SK-N-SH (cell line): Measurements from ENCODE around the gene TFIP11. TPM values are rescaled to one million over a fixed set of nuclear protein-coding genes. Genes with fewer than 3 reads are reported as not detected.

Source experiments
- CTCF ChIA-PET: fragments of 300-600, 350-600 bp; formaldehyde crosslinking; extraction: SDS; loops from one replicate; lab custom pipeline; 2021; lab: Yijun Ruan, JAX
- POLR2A ChIA-PET: fragments of 350-600 bp; sonication (Branson Sonifier 250); formaldehyde crosslinking; extraction: SDS; loops from one replicate; lab custom pipeline; 2020; ENCODE audit warnings: antibody characterized with exemption, inconsistent platforms; lab: Yijun Ruan, JAX
- DNase-seq: peaks from one replicate; pipeline ENCODE4 v3.0.0; 2012
- H2AFZ ChIP-seq: fragments of 200-600 bp; sonication (generic); 2 replicates; pipeline ENCODE4 v1.8.1; 2016; ENCODE audit warnings: antibody characterized with exemption, mild to moderate bottlenecking, low read depth
- H3F3A ChIP-seq: fragments of 200-600 bp; sonication (generic); replicated peaks from 2 replicates; pipeline ENCODE3; 2016; ENCODE audit warnings: antibody characterized with exemption, mild to moderate bottlenecking; ENCODE audit not compliant: insufficient read depth
- H3K27ac ChIP-seq, 2 experiments: fragments of 200-500 bp in 1 of 2; fragments of 200-600 bp in 1 of 2; sonication (Bioruptor generic) in 1 of 2; sonication (generic), shearing (Covaris generic) in 1 of 2; 2 replicates each; pipeline versions ENCODE4 v1.5.1 to v1.6.1; 2014 to 2016; ENCODE audit warnings: low read depth in 2 of 2, inconsistent platforms in 1 of 2, low read length in 1 of 2, mild to moderate bottlenecking in 1 of 2, mixed read lengths in 1 of 2
- H3K27me3 ChIP-seq: fragments of 200-600 bp; sonication (generic), shearing (Covaris generic); 2 replicates; pipeline ENCODE4 v1.6.1; 2016; ENCODE audit warnings: mixed run types; ENCODE audit not compliant: insufficient read depth
- H3K36me3 ChIP-seq, 2 experiments: fragments of 200-500 bp in 1 of 2; fragments of 200-600 bp in 1 of 2; sonication (Bioruptor generic) in 1 of 2; sonication (generic) in 1 of 2; replicated peaks in 1 of 2; 2 replicates each; pipeline versions ENCODE3 to v1.5.1; 2014 to 2016; ENCODE audit warnings: low read length in 1 of 2, mild to moderate bottlenecking in 1 of 2; ENCODE audit not compliant: insufficient read depth in 2 of 2, control insufficient read depth in 1 of 2
- H3K4me1 ChIP-seq, 2 experiments: fragments of 200-500 bp in 1 of 2; fragments of 200-600 bp in 1 of 2; sonication (Bioruptor generic) in 1 of 2; sonication (generic), shearing (Covaris generic) in 1 of 2; 2 replicates each; pipeline versions ENCODE4 v1.5.1 to v1.6.1; 2014 to 2016; ENCODE audit warnings: low read depth in 1 of 2, low read length in 1 of 2, mixed run types in 1 of 2; ENCODE audit not compliant: insufficient read depth in 2 of 2, control insufficient read depth in 1 of 2
- H3K4me2 ChIP-seq: fragments of 200-600 bp; sonication (generic), shearing (Covaris generic); 2 replicates; pipeline ENCODE4 v1.6.1; 2017; ENCODE audit warnings: mixed run types
- H3K4me3 ChIP-seq, 2 experiments: fragments of 200-500 bp in 1 of 2; fragments of 200-600 bp in 1 of 2; sonication (Bioruptor generic) in 1 of 2; sonication (generic), shearing (Covaris generic) in 1 of 2; 2 replicates each; pipeline versions ENCODE4 v1.5.1 to v1.8.1; 2014 to 2016; ENCODE audit warnings: low read depth in 2 of 2, inconsistent platforms in 1 of 2, low read length in 1 of 2, mild to moderate bottlenecking in 1 of 2, mixed read lengths in 1 of 2, moderate library complexity in 1 of 2
- H3K79me2 ChIP-seq: fragments of 200-600 bp; sonication (generic); 2 replicates; pipeline ENCODE4 v1.8.1; 2017; ENCODE audit warnings: mild to moderate bottlenecking; ENCODE audit not compliant: insufficient read depth
- H3K9ac ChIP-seq: fragments of 200-600 bp; sonication (generic); 2 replicates; pipeline ENCODE4 v1.6.1; 2017; ENCODE audit warnings: mixed run types
- H3K9me2 ChIP-seq: fragments of 200-600 bp; sonication (generic); 2 replicates; pipeline ENCODE4 v1.6.1; 2017; ENCODE audit warnings: mixed run types
- H3K9me3 ChIP-seq: fragments of 200-600 bp; sonication (generic); 2 replicates; pipeline ENCODE4 v1.6.1; 2017; ENCODE audit warnings: mixed run types, mild to moderate bottlenecking, moderate library complexity
- H4K20me1 ChIP-seq: fragments of 200-600 bp; sonication (generic); 2 replicates; pipeline ENCODE4 v1.6.1; 2017; ENCODE audit warnings: mild to moderate bottlenecking, mixed run types; ENCODE audit not compliant: insufficient read depth
- CHD2 ChIP-seq: fragments of 150-350 bp; IDR thresholded peaks from 2 replicates; pipeline ENCODE4 v1.6.1; 2018; ENCODE audit warnings: low read length; ENCODE audit not compliant: partially characterized antibody
- CTCF ChIP-seq: fragments of 200-600 bp; sonication (generic); IDR thresholded peaks from 2 replicates; pipeline ENCODE4 v1.6.1; 2017; ENCODE audit warnings: antibody characterized with exemption, mild to moderate bottlenecking, moderate library complexity
- ELF1 ChIP-seq: IDR thresholded peaks from 2 replicates; pipeline ENCODE4 v1.4.0; 2012
- FOSL2 ChIP-seq: IDR thresholded peaks from 2 replicates; pipeline ENCODE4 v1.4.0; 2012; ENCODE audit warnings: low read depth, mild to moderate bottlenecking, moderate library complexity, borderline replicate concordance
- FOXJ3 ChIP-seq: sonication (generic); formaldehyde crosslinking; IDR thresholded peaks from 2 replicates; pipeline ENCODE4 v1.5.1; 2020; ENCODE audit warnings: mild to moderate bottlenecking, missing genetic modification reagents
- FOXM1 ChIP-seq: IDR thresholded peaks from 2 replicates; pipeline ENCODE4 v1.4.0; 2012; ENCODE audit warnings: low read depth, mild to moderate bottlenecking
- JUND ChIP-seq: IDR thresholded peaks from 2 replicates; pipeline ENCODE4 v1.4.0; 2012
- MAX ChIP-seq: IDR thresholded peaks from 2 replicates; pipeline ENCODE4 v1.4.0; 2012; ENCODE audit warnings: low read depth
- MEF2A ChIP-seq: IDR thresholded peaks from 2 replicates; pipeline ENCODE4 v1.4.0; 2012; ENCODE audit warnings: low read depth, borderline replicate concordance
- MXI1 ChIP-seq: IDR thresholded peaks from 2 replicates; pipeline ENCODE4 v1.6.1; 2012; ENCODE audit warnings: mild to moderate bottlenecking, low read depth, low read length, improper control_type of control experiment
- NFIC ChIP-seq: IDR thresholded peaks from 2 replicates; pipeline ENCODE4 v1.4.0; 2012; ENCODE audit warnings: borderline replicate concordance
- NRF1 ChIP-seq: IDR thresholded peaks from 2 replicates; pipeline ENCODE4 v1.6.1; 2012; ENCODE audit warnings: low read depth, mild to moderate bottlenecking, low read length
- PBX3 ChIP-seq: IDR thresholded peaks from 2 replicates; pipeline ENCODE4; 2012
- POLR2AphosphoS5 ChIP-seq: IDR thresholded peaks from 2 replicates; pipeline ENCODE4 v1.6.1; 2012; ENCODE audit warnings: low read depth, low read length
- RCOR1 ChIP-seq: fragments of 150-350 bp; IDR thresholded peaks from 2 replicates; pipeline ENCODE4 v1.6.1; 2017; ENCODE audit warnings: antibody characterized with exemption, low read length
- RFX5 ChIP-seq: IDR thresholded peaks from 2 replicates; pipeline ENCODE4 v1.6.1; 2012; ENCODE audit warnings: mild to moderate bottlenecking, improper control_type of control experiment, low read length
- TAF1 ChIP-seq: IDR thresholded peaks from 2 replicates; pipeline ENCODE4 v1.6.1; 2012; ENCODE audit warnings: low read depth, mild to moderate bottlenecking, low read length, moderate library complexity, borderline replicate concordance
- TEAD4 ChIP-seq: IDR thresholded peaks from 2 replicates; pipeline ENCODE4 v1.4.0; 2012; ENCODE audit warnings: mild to moderate bottlenecking, borderline replicate concordance; ENCODE audit not compliant: insufficient read depth
- USF2 ChIP-seq: fragments of 150-350 bp; IDR thresholded peaks from 2 replicates; pipeline ENCODE4 v1.6.1; 2017; ENCODE audit warnings: antibody characterized with exemption, low read length, low read depth, borderline replicate concordance
- YY1 ChIP-seq: IDR thresholded peaks from 2 replicates; pipeline ENCODE4 v1.4.0; 2012; ENCODE audit warnings: low read depth, mild to moderate bottlenecking
- whole genome bisulfite sequencing: methylation state at CpG from one replicate; pipeline ENCODE4 v1.1.6; 2017; ENCODE audit warnings: low lambda C conversion rate; 5-methylcytosine and 5-hydroxymethylcytosine counted together
- polyA plus RNA-seq, 3 experiments: library from polyadenylated mRNA; depleted of rRNA; stranded (reverse); fragments of >200 nt; gene quantifications; 2 replicates each; pipeline ENCODE4 v1.2.3, GENCODE V29; 2012

The TFIP11 gene
- polyA plus RNA-seq, 1 of the 3 experiments (the other 2 are of a cell fraction): 32.8 TPM

- Histone ChIP-seq H3K4me3 (no peak overlapping the region), H2AFZ (no peak overlapping the region), H3K27me3 (no peaks in the 10 kb centered on the region), H3K36me3 (peaks cover 0 to under 1% of the 10 kb centered on the region in 2 experiments), H3K4me1 (peaks cover 0 to 6% of the 10 kb centered on the region in 2 experiments; a peak in 1 of 4 replicates), H3K9me3 (no peaks in the 10 kb centered on the region), H3K4me2 (no peak overlapping the region), H3F3A (no peaks in the 10 kb centered on the region), H3K9ac (no peak overlapping the region), H4K20me1 (no peaks in the 10 kb centered on the region), H3K9me2 (no peaks in the 10 kb centered on the region), H3K27ac (no peak overlapping the region), H3K79me2 (peaks cover 25% of the 10 kb centered on the region; the same call in 1 of the 2 replicates)
- ChIA-PET POLR2A (no interaction called here), CTCF (interaction anchor here (1.1 kb wide), 1 partner anchor 10 kb away, joined by 4 read pairs; no protein-coding TSS in a partner anchor)
- TF ChIP-seq MEF2A (no peak), NRF1 (no peak), USF2 (no peak), CHD2 (no peak), MXI1 (no peak), FOSL2 (no peak), FOXM1 (no peak), TEAD4 (no peak)
- DNase-seq: no peak
- WGBS: 86% methylated on average over 5 of the region's 5 CpGs
Measured at GRCh38 chr22:26545827-26546226, 33.6 kb upstream of the TFIP11 start.

GRCh38 chr22:26545385-26545784 lies 33.1 kb upstream of the TFIP11 start:
- no peak overlapping the region for H3K27ac ChIP-seq
- WGBS: 94% methylated on average over 2 of the region's 2 CpGs
- H3K79me2 ChIP-seq: peaks cover 25% of the 10 kb centered on the region; the same call in 1 of the 2 replicates

More at GRCh38 chr22:26545385-26545784, 33.1 kb upstream of the TFIP11 start:
- peaks cover 0 to 2% of the 10 kb centered on the region in 2 experiments; a peak in 1 of 4 replicates for H3K4me1 ChIP-seq
- H3F3A ChIP-seq: no peaks in the 10 kb centered on the region
- DNase-seq: no peak
- H3K27me3 ChIP-seq: no peaks in the 10 kb centered on the region
- ChIA-PET POLR2A (no interaction called here), CTCF (interaction anchor here (1.1 kb wide), 1 partner anchor 9 kb away, joined by 4 read pairs; no protein-coding TSS in a partner anchor)
- H3K9me2 ChIP-seq: no peaks in the 10 kb centered on the region
- H3K36me3 ChIP-seq: peaks cover 0 to 5% of the 10 kb centered on the region in 2 experiments
- no peak overlapping the region for H3K4me2 ChIP-seq
- no peak overlapping the region for H3K9ac ChIP-seq
- H3K4me3 ChIP-seq: no peak overlapping the region
- no peak overlapping the region for H2AFZ ChIP-seq
- no peaks in the 10 kb centered on the region for H4K20me1 ChIP-seq
- H3K9me3 ChIP-seq: no peaks in the 10 kb centered on the region
- no peak for TF ChIP-seq NFIC
- TF ChIP-seq JUND: no peak
- no peak for TF ChIP-seq TAF1
- no peak for TF ChIP-seq MXI1
- no peak for TF ChIP-seq POLR2AphosphoS5
- no peak for TF ChIP-seq YY1
- no peak for TF ChIP-seq FOXJ3
- TF ChIP-seq ELF1: no peak
- no peak for TF ChIP-seq MAX
- no peak for TF ChIP-seq FOSL2
- no peak for TF ChIP-seq CHD2
- no peak for TF ChIP-seq CTCF
- no peak for TF ChIP-seq RFX5
- no peak for TF ChIP-seq PBX3
- no peak for TF ChIP-seq RCOR1
- no peak for TF ChIP-seq USF2
